GM23248 (cell line): ENCODE measurements around the gene HECTD1. TPM values are rescaled to one million over a fixed set of nuclear protein-coding genes. Genes with fewer than 3 reads are reported as not detected.
"Not testable (repeated sequence)": the region's sequence is repeated elsewhere in the genome, so short reads cannot be mapped to it uniquely, and the experiment has no call there.

Experiments used
- DNase-seq: peaks from one replicate; pipeline ENCODE4 v3.0.0-alpha.2; 2015
- H2AFZ ChIP-seq: fragments of 200-600 bp; sonication (generic); 2 replicates; pipeline ENCODE4 v1.6.1; 2016; ENCODE audit warnings: antibody characterized with exemption
- H3F3A ChIP-seq: fragments of 200-600 bp; sonication (generic); 2 replicates; pipeline ENCODE4 v1.6.1; 2016; ENCODE audit warnings: mild to moderate bottlenecking, antibody characterized with exemption, mixed run types; ENCODE audit not compliant: insufficient read depth
- H3K27ac ChIP-seq: fragments of 200-600 bp; sonication (generic); 2 replicates; pipeline ENCODE4 v1.5.1; 2016; ENCODE audit warnings: mild to moderate bottlenecking
- H3K27me3 ChIP-seq: fragments of 200-600 bp; sonication (generic); replicated peaks from 2 replicates; pipeline ENCODE4 v1.6.1; 2016; ENCODE audit warnings: mild to moderate bottlenecking; ENCODE audit not compliant: insufficient read depth
- H3K36me3 ChIP-seq: fragments of 200-600 bp; sonication (generic); 2 replicates; pipeline ENCODE4 v1.6.1; 2016; ENCODE audit warnings: low read depth, mild to moderate bottlenecking
- H3K4me1 ChIP-seq: fragments of 200-600 bp; sonication (generic); 2 replicates; pipeline ENCODE4 v1.6.1; 2016; ENCODE audit warnings: mild to moderate bottlenecking; ENCODE audit not compliant: insufficient read depth
- H3K4me2 ChIP-seq: fragments of 200-600 bp; sonication (generic); one replicate; pipeline ENCODE4 v1.6.1; 2016; ENCODE audit warnings: mild to moderate bottlenecking; ENCODE audit not compliant: unreplicated experiment
- H3K4me3 ChIP-seq: fragments of 200-600 bp; sonication (generic); 2 replicates; pipeline ENCODE4 v1.5.1; 2016; ENCODE audit warnings: mild to moderate bottlenecking
- H3K79me2 ChIP-seq: fragments of 200-600 bp; sonication (generic); 2 replicates; pipeline ENCODE4 v1.6.1; 2016; ENCODE audit warnings: mild to moderate bottlenecking; ENCODE audit not compliant: insufficient read depth
- H3K9ac ChIP-seq: fragments of 200-600 bp; sonication (generic); 2 replicates; pipeline ENCODE4 v1.6.1; 2016; ENCODE audit warnings: mild to moderate bottlenecking
- H3K9me2 ChIP-seq: fragments of 200-600 bp; sonication (generic); 2 replicates; pipeline ENCODE4 v1.6.1; 2016; ENCODE audit warnings: mixed run types, mild to moderate bottlenecking, moderate library complexity; ENCODE audit not compliant: insufficient read depth
- H3K9me3 ChIP-seq: fragments of 200-600 bp; sonication (generic); one replicate; pipeline ENCODE4 v1.6.1; 2017; ENCODE audit warnings: low read depth
- H4K20me1 ChIP-seq: fragments of 200-600 bp; sonication (generic); 2 replicates; pipeline ENCODE4 v1.6.0; 2016; ENCODE audit not compliant: insufficient read depth
- EZH2 ChIP-seq: fragments of 200-600 bp; sonication (generic); IDR thresholded peaks from 2 replicates; pipeline ENCODE4 v1.6.1; 2018; ENCODE audit warnings: antibody characterized with exemption, mild to moderate bottlenecking; ENCODE audit not compliant: insufficient read depth, poor library complexity, severe bottlenecking
- EZH2phosphoT487 ChIP-seq: fragments of 200-600 bp; sonication (generic); IDR thresholded peaks from 2 replicates; pipeline ENCODE4 v1.6.1; 2018; ENCODE audit warnings: antibody characterized with exemption, moderate library complexity, mild to moderate bottlenecking, low read depth; ENCODE audit not compliant: insufficient read depth
- WGBS, 2 experiments: methylation state at CpG; one replicate each; pipeline ENCODE4 v1.1.6; 2015 to 2017; ENCODE audit warnings: low lambda C conversion rate in 2 of 2, low coverage in 1 of 2; ENCODE audit errors: missing lambda C conversion rate in 2 of 2; 5-methylcytosine and 5-hydroxymethylcytosine counted together
- in situ Hi-C: fragments of 300-500 bp; cut with MboI; formaldehyde crosslinking; loops from 2 replicates; pipeline ENCODE4 v1.15.0; 2020
- polyA plus RNA-seq: library from polyadenylated mRNA; unstranded; fragments of >200 nt; fragmentation: Nextera tagmentation; extraction: Ambion mirVana; gene quantifications from 2 replicates; pipeline ENCODE4 v1.2.1, GENCODE V29; 2016
- total RNA-seq: library from RNA; depleted of rRNA; stranded (reverse); fragments of >200 nt; shearing (Covaris generic); gene quantifications from 2 replicates; pipeline ENCODE4 v1.2.3, GENCODE V29; 2014

Gene HECTD1
- total and polyA plus RNA-seq, 2 experiments from 2014 or later, result 44.5 to 145 TPM

DNA sequence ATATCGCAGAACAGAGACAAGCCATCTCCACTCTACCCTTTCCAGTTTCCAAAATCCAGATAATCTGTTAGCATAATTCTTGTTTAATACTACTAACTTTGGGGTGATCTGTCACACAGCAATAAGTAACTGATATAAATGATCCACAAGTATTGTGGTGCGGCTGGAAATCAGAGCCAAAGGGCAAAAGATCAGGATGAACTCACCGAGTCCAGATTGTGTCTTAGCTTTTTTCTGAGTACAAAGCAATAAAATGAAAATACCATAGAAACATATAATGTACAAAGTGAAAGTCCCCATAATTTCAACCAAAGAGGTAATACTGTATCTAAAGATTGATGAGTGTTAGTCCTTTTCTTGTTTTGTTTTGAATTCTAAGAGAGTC is 17.4 kb downstream of the HECTD1 start:
- Histone ChIP-seq H3K27me3 (no peaks in the 10 kb centered on the region), H2AFZ (no peak overlapping the region), H3K27ac (no peak overlapping the region), H3K4me3 (no peak overlapping the region), H3K9me3 (no peaks in the 10 kb centered on the region), H3K9me2 (no peaks in the 10 kb centered on the region), H4K20me1 (peaks cover 4% of the 10 kb centered on the region; the same call in 1 of the 2 replicates), H3K9ac (no peak overlapping the region), H3F3A (peaks cover 21% of the 10 kb centered on the region), H3K4me2 (no peak overlapping the region), H3K36me3 (0 out of 2 replicates have a peak, but pooled peaks cover 2% of the 10 kb centered on the region), H3K79me2 (peaks cover 96% of the 10 kb centered on the region), H3K4me1 (peaks cover 24% of the 10 kb centered on the region)
- in situ Hi-C loops, result no loop called here
- WGBS, 2 experiments, result 85 to 86% methylated on average over 3 of the region's 3 CpGs
- DNase-seq, result no peak
- TF ChIP-seq EZH2, result no peak
- no peak for TF ChIP-seq EZH2phosphoT487

- TF ChIP-seq EZH2phosphoT487, result no peak
- TF ChIP-seq EZH2, result no peak
- DNase-seq, result peak; percentile 23
- no peaks in the 10 kb centered on the region for H3K27me3 ChIP-seq
- peaks cover 18% of the 10 kb centered on the region for H3K4me1 ChIP-seq
- 0 out of 2 replicates have a peak, but pooled peaks cover 2% of the 10 kb centered on the region for H3K36me3 ChIP-seq
- 69 to 73% methylated on average over 5 of the region's 5 CpGs for WGBS, 2 experiments
- H2AFZ ChIP-seq, result no peak overlapping the region
- H4K20me1 ChIP-seq, result no peaks in the 10 kb centered on the region; the same call in 1 of the 2 replicates
- peaks cover 100% of the 10 kb centered on the region for H3K79me2 ChIP-seq
- H3K4me3 ChIP-seq, result no peak overlapping the region
- H3F3A ChIP-seq, result peaks cover 15% of the 10 kb centered on the region
- no peaks in the 10 kb centered on the region for H3K9me2 ChIP-seq
- no peak overlapping the region for H3K9ac ChIP-seq
- in situ Hi-C loops, result no loop called here
- H3K4me2 ChIP-seq, result no peak overlapping the region
- H3K9me3 ChIP-seq, result no peaks in the 10 kb centered on the region
- no peak overlapping the region for H3K27ac ChIP-seq
Observed at GRCh38 chr14:31189346-31190218, 18.0 kb downstream of the HECTD1 start.

GRCh38 chr14:31188744-31189143 is 18.8 kb downstream of the HECTD1 start:
- peaks cover 9% of the 10 kb centered on the region for H3K4me1 ChIP-seq
- no peak overlapping the region for H3K9ac ChIP-seq
- TF ChIP-seq EZH2phosphoT487 (no peak), EZH2 (no peak)
- H4K20me1 ChIP-seq, result no peaks in the 10 kb centered on the region; the same call in 1 of the 2 replicates
- H2AFZ ChIP-seq, result no peak overlapping the region
- WGBS, 2 experiments, result 100% methylated on average over 1 of the region's 1 CpG
- peaks cover 100% of the 10 kb centered on the region for H3K79me2 ChIP-seq
- no peaks in the 10 kb centered on the region for H3K27me3 ChIP-seq
- no peak overlapping the region for H3K4me2 ChIP-seq
- H3K27ac ChIP-seq, result no peak overlapping the region
- DNase-seq, result no peak
- in situ Hi-C loops, result no loop called here
- no peak overlapping the region for H3K4me3 ChIP-seq
- peaks cover 8% of the 10 kb centered on the region; the same call in 1 of the 2 replicates for H3F3A ChIP-seq
- 0 out of 2 replicates have a peak, but pooled peaks cover 2% of the 10 kb centered on the region for H3K36me3 ChIP-seq
- no peaks in the 10 kb centered on the region for H3K9me2 ChIP-seq
- H3K9me3 ChIP-seq, result no peaks in the 10 kb centered on the region

- H3K27me3 ChIP-seq, H3K9me2 ChIP-seq, DNase-seq, H3K9ac ChIP-seq, H3F3A ChIP-seq, H3K4me3 ChIP-seq, H3K9me3 ChIP-seq, H2AFZ ChIP-seq, H3K27ac ChIP-seq, H3K4me2 ChIP-seq, H3K4me1 ChIP-seq, in situ Hi-C loops, H4K20me1 ChIP-seq, H3K36me3 ChIP-seq: not testable (repeated sequence)
- peaks cover 97% of the 10 kb centered on the region for H3K79me2 ChIP-seq
- 89 to 92% methylated on average over 6 of the region's 6 CpGs for WGBS, 2 experiments
Observed at GRCh38 chr14:31182016-31182415, 25.6 kb downstream of the HECTD1 start.
